Nucleus accumbens (tissue), 56 donors: ENCODE measurements around the gene APOL4.
"Not testable (repeated sequence)": the region's sequence is repeated elsewhere in the genome, so short reads cannot be mapped to it uniquely, and the experiment has no call there.

Experiments
- DNase-seq, 56 donors: peaks; one replicate each; lab custom pipeline; 2025; lab: John Stamatoyannopoulos, UW

The APOL4 gene

GRCh38 chr22:36160499-36160942 is 41.1 kb downstream of the APOL4 start, which contains the start of gene APOL3:
APOL3 (minus strand) TSS chr22:36160755; CDS start chr22:36149055, 11,700 bp downstream.
- no peak for DNase-seq

- peak in 53 of 56 donors; percentile 11 to 82 (median 47) for DNase-seq
Observed at GRCh38 chr22:36156515-36157419, 44.8 kb downstream of the APOL4 start.

- DNase-seq = no peak
Observed at GRCh38 chr22:36156119-36156514, 45.5 kb downstream of the APOL4 start.

GRCh38 chr22:36155702-36156101 is 45.9 kb downstream of the APOL4 start:
- DNase-seq = peak in 19 of 56 donors; percentile 7 to 45 (median 23)

- DNase-seq = no peak
Observed at GRCh38 chr22:36154423-36154945, 47.1 kb downstream of the APOL4 start.

GRCh38 chr22:36153501-36154422 is 47.8 kb downstream of the APOL4 start:
- DNase-seq = no peak

- DNase-seq = not testable (repeated sequence)
Observed at GRCh38 chr22:36152821-36153220, 48.8 kb downstream of the APOL4 start.

- DNase-seq = no peak
Observed at GRCh38 chr22:36152088-36152487, 49.5 kb downstream of the APOL4 start.

GRCh38 chr22:36151006-36151595 is 50.5 kb downstream of the APOL4 start:
- DNase-seq = no peak

- no peak for DNase-seq
Observed at GRCh38 chr22:36149441-36149840, 52.2 kb downstream of the APOL4 start.

GRCh38 chr22:36148411-36148810 is 53.2 kb downstream of the APOL4 start:
- no peak for DNase-seq

GRCh38 chr22:36147196-36147791 is 54.3 kb downstream of the APOL4 start:
- DNase-seq = no peak

GRCh38 chr22:36145881-36146280 is 55.7 kb downstream of the APOL4 start:
- DNase-seq = no peak

GRCh38 chr22:36144886-36145541 is 56.6 kb downstream of the APOL4 start:
- DNase-seq = peak in 44 of 56 donors; percentile 8 to 71 (median 32)

- no peak for DNase-seq
Observed at GRCh38 chr22:36143956-36144355, 57.7 kb downstream of the APOL4 start.

GRCh38 chr22:36143066-36143815 is 58.4 kb downstream of the APOL4 start:
- no peak for DNase-seq

GRCh38 chr22:36141481-36141880 is 60.1 kb downstream of the APOL4 start:
- DNase-seq = no peak
